LHCN-M2 (cell line): ENCODE data around the gene KCTD19. TPM values are rescaled to one million over a fixed set of nuclear protein-coding genes. Genes with fewer than 3 reads are reported as not detected.
A peak's percentile ranks its signal among the peaks of the same experiment; 100 is the strongest.
"Not testable (repeated sequence)": the region's sequence is repeated elsewhere in the genome, so short reads cannot be mapped to it uniquely, and the experiment has no call there.

ENCODE experiments used
- DNase-seq: peaks from one replicate; pipeline ENCODE4 v3.0.0-alpha.2; 2012; ENCODE audit warnings: low read depth
- polyA plus RNA-seq: library from polyadenylated mRNA; unstranded; fragments of >200 nt; gene quantifications from one replicate; pipeline ENCODE4 v1.2.1, GENCODE V29; 2012; ENCODE audit warnings: missing spikeins
- total RNA-seq: library from RNA; depleted of rRNA; stranded (reverse); fragments of >200 nt; gene quantifications from 2 replicates; pipeline ENCODE4 v1.2.3, GENCODE V29; 2014; rRNA removed

KCTD19 gene
- not detected in 2 replicates for total RNA-seq
- polyA plus RNA-seq: not detected

GRCh38 chr16:67326472-67327309 lies at the start of gene KCTD19, which contains the start of gene LRRC36:
Gene KCTD19 (minus strand): TSS chr16:67326741. CDS start chr16:67326707, 34 bp downstream.
Gene LRRC36 (plus strand): TSS chr16:67326815. CDS start chr16:67326863, 48 bp downstream.
- DNase-seq: no peak

GRCh38 chr16:67376012-67376411 lies 49.5 kb upstream of the KCTD19 start:
- DNase-seq: not testable (repeated sequence)

- peak; percentile 33 for DNase-seq
Observed at GRCh38 chr16:67372664-67373063, 46.1 kb upstream of the KCTD19 start.

GRCh38 chr16:67370661-67371060 lies 44.1 kb upstream of the KCTD19 start:
- no peak for DNase-seq

GRCh38 chr16:67364600-67365235 lies 38.2 kb upstream of the KCTD19 start:
- DNase-seq: no peak

- DNase-seq: no peak
Observed at GRCh38 chr16:67361038-67361437, 34.5 kb upstream of the KCTD19 start.

GRCh38 chr16:67359540-67360269 lies 33.2 kb upstream of the KCTD19 start:
- not testable (repeated sequence) for DNase-seq

- no peak for DNase-seq
Observed at GRCh38 chr16:67357561-67357960, 31.0 kb upstream of the KCTD19 start.

GRCh38 chr16:67356396-67356795 lies 29.9 kb upstream of the KCTD19 start:
- DNase-seq: no peak

- not testable (repeated sequence) for DNase-seq
Observed at GRCh38 chr16:67352463-67352862, 25.9 kb upstream of the KCTD19 start.

GRCh38 chr16:67350324-67350723 lies 23.8 kb upstream of the KCTD19 start:
- DNase-seq: no peak

GRCh38 chr16:67349172-67349571 lies 22.6 kb upstream of the KCTD19 start:
- peak; percentile 32 for DNase-seq

GRCh38 chr16:67346341-67346740 lies 19.8 kb upstream of the KCTD19 start:
- no peak for DNase-seq

GRCh38 chr16:67345401-67345800 lies 18.9 kb upstream of the KCTD19 start:
- no peak for DNase-seq

GRCh38 chr16:67342616-67343015 lies 16.1 kb upstream of the KCTD19 start:
- no peak for DNase-seq

- DNase-seq: no peak
Observed at GRCh38 chr16:67341250-67341649, 14.7 kb upstream of the KCTD19 start.

GRCh38 chr16:67339453-67339852 lies 12.9 kb upstream of the KCTD19 start:
- peak; percentile 6 for DNase-seq

- DNase-seq: no peak
Observed at GRCh38 chr16:67336648-67337047, 10.1 kb upstream of the KCTD19 start.

- DNase-seq: no peak
Observed at GRCh38 chr16:67336116-67336515, 9.6 kb upstream of the KCTD19 start.

GRCh38 chr16:67333315-67333714 lies 6.8 kb upstream of the KCTD19 start:
- DNase-seq: no peak

- no peak for DNase-seq
Observed at GRCh38 chr16:67329901-67330300, 3.4 kb upstream of the KCTD19 start.

- DNase-seq: no peak
Observed at GRCh38 chr16:67327743-67328142, 1.2 kb upstream of the KCTD19 start.
